ENCODE data around the gene CA12. TPM values are rescaled to one million over a fixed set of nuclear protein-coding genes. Genes with fewer than 3 reads are reported as not detected.

Gene CA12
- polyA plus RNA-seq, 4 donors, result 6.8 to 138 (median 122) TPM

DNA sequence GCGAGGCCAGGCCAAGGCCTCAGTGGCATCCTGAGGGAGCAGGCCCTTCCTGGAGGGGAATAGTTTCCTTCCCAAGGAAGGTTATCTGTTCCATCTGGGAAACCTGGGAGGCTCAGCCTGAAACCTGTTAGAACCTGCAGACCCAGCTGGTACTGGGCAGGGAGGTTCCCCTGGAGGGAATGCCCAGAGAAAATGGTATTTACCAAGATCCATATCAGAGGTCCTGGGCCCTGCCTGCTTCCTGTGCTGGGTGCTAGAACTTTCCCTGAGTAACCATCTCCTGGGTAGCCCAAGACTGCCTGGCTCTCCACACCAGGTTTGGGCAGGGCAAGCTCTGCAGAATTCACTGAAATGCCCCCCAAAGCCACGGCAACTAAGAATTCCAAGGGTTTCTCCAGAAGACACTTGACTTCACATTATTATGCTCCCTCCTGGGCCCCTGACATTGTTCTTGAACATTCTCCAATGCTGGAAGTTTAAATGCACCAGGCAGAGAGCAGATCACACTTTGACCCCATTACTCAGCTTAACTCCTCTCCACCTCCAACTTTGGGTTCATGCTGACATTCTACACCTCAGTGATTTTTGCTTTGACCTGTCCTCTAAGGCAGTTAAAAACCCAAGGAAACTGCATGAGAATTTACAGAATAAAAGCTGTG is 2.0 kb downstream of the CA12 start:
- no peak for DNase-seq (ENCODE audit: low read depth in 4 of 4, low spot score in 3 of 4)

- DNase-seq (ENCODE audit: low read depth in 4 of 4, low spot score in 3 of 4), result no peak
Observed at GRCh38 chr15:63378946-63379345, 2.7 kb downstream of the CA12 start.

GRCh38 chr15:63374686-63375520 is 6.7 kb downstream of the CA12 start:
- no peak for DNase-seq (ENCODE audit: low read depth in 4 of 4, low spot score in 3 of 4)

- DNase-seq (ENCODE audit: low read depth in 4 of 4, low spot score in 3 of 4), result no peak
Observed at GRCh38 chr15:63373866-63374548, 7.6 kb downstream of the CA12 start.

DNA sequence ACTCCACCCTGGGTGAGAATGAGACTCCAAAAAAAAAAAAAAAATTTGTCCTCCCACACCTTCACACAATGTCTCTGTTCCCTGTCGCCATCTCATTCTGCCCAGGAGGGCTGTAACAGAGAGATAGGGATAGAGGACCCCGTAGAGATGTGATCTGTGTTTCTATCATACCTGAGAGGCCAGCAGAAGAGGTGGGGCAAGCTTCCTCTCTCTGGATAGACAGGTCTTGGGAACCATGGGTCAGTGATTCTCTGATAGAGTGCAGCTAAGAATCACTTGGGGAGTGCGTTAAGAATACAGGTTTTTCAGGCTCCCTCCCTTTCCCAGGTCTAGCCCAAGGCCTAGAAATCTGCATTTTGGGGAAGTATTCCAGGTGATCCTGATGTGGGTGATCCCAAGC is 8.3 kb downstream of the CA12 start:
- no peak for DNase-seq (ENCODE audit: low read depth in 4 of 4, low spot score in 3 of 4)

- DNase-seq (ENCODE audit: low read depth in 4 of 4, low spot score in 3 of 4), result no peak
Observed at GRCh38 chr15:63372753-63373152, 8.9 kb downstream of the CA12 start.

DNA sequence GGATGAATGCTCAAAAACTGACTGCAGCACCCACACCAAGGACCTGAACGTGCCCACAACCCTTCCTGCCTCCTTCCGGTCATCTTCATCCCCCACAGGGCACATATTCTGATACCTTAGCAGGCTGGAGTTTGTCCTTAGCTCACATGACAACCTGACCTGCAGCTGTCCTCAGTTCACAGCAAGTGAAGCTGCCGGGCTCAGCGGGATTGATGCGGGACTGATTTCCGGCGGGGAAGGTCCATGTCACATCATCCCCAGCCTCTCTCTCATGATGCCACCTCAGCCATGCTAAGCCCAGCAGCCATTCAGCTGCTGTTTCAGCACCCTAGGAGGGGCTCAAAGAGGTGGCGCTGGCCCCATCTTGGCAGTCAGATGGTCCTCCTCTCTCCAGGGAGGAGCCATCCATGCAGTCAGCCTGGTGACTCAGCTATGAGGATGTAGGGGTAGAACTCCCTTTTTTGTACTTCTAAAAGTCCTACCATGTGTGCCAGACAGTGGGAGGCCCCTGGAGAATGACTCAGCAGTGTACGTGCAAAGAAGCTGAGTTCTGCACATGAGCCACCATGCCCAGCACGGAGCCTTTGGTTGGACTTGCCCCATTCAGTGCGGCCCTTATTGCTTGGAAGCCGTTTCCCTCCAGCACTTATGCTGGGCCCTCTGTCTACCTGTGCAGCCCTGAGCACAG is 9.5 kb downstream of the CA12 start:
- DNase-seq (ENCODE audit: low read depth in 4 of 4, low spot score in 3 of 4), result no peak

DNA sequence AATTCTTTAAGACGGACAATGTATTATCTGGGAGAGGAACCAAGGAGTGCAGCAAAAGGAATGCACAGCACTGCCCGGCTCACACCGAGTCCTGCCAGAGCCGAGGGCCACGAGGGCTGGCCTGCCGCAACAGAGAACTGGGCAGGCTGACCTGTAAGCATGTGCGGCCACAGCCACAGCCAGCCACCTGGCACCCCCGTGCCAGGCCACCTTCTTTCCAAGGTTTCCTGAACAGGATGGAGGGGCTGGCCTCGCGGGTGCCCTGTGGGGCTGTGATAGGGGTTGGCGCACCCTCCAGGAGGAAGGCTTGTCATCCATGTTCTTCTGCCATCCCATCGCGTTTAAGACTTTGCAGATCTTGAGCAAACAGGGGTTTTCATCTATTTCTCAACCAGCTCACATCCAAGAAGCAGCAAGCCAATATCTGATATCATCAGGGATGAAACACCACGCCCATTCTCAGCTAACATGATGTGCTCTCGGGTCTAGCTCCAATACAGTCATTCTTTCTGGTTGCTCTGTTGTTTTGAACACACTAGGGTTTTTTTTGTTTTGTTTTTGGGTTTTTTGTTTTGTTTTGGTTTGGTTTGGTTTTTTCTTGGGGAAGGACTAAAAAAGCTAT is 10.2 kb downstream of the CA12 start:
- DNase-seq (ENCODE audit: low read depth in 4 of 4, low spot score in 3 of 4), result no peak

- DNase-seq (ENCODE audit: low read depth in 4 of 4, low spot score in 3 of 4), result no peak
Observed at GRCh38 chr15:63370764-63371163, 10.9 kb downstream of the CA12 start.

DNA sequence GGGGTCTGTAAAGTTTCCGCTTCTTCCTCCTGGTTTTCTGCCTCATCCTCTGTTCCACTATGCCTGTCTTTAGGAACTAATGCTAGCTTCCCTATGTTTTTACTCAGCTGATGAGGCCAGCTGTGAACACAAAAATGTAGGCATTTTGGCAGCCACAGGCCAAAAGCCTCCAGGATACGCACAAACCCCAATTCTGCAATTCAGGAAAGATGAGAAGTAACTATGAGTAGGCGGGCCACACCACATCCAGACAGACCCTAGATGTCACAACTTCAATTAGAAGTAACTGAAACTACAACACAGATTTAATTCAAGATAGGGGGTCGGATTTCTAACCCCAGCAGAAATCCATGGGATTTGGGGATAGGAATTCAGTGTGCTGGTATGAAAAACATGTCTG is 11.9 kb downstream of the CA12 start:
- DNase-seq (ENCODE audit: low read depth in 4 of 4, low spot score in 3 of 4), result no peak

- DNase-seq (ENCODE audit: low read depth in 4 of 4, low spot score in 3 of 4), result no peak
Observed at GRCh38 chr15:63369296-63369695, 12.3 kb downstream of the CA12 start.

GRCh38 chr15:63368503-63368902 is 13.1 kb downstream of the CA12 start:
- no peak for DNase-seq (ENCODE audit: low read depth in 4 of 4, low spot score in 3 of 4)

DNA sequence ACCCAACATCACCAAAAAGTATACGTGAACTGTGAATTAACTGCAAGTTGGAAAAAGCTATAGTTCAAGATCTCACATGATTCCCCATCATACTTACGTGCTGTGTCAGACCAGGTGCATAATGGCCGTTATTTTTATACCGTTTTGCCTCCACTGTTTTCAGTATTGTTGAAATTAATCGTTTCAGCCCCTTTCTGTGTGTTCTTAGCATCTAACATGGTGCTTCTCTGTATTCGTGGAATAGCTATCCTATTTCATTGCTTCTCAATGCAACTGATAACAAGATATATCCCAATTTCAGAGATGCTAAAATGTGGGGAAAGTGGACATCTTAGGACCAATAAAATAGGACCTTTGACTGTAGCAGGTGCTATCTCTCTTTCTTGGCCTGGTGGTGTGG is 13.7 kb downstream of the CA12 start:
- DNase-seq (ENCODE audit: low read depth in 4 of 4, low spot score in 3 of 4), result no peak

- DNase-seq (ENCODE audit: low read depth in 4 of 4, low spot score in 3 of 4), result no peak
Observed at GRCh38 chr15:63367390-63367789, 14.3 kb downstream of the CA12 start.

- no peak for DNase-seq (ENCODE audit: low read depth in 4 of 4, low spot score in 3 of 4)
Observed at GRCh38 chr15:63366451-63366850, 15.2 kb downstream of the CA12 start.

DNA sequence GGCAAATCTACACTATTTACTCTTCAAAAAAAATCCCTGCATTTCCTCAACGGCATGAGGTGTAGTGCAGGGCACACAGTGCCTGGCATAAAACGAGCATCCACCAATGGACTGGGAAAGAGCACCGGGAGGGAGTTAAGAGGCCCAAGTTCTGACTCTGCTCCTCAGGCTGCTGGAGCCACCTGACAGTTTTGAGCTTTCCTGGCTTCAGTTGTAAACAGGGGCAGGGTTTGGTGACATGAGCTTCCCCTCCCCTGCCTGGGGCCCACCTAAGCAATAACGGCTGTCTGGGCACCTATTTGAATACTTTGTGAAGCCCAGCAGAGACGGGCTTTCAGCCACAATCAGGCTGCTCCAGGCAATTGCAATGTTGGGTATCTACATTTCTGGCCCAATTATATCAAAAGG is 16.4 kb downstream of the CA12 start:
- no peak for DNase-seq (ENCODE audit: low read depth in 4 of 4, low spot score in 3 of 4)

DNA sequence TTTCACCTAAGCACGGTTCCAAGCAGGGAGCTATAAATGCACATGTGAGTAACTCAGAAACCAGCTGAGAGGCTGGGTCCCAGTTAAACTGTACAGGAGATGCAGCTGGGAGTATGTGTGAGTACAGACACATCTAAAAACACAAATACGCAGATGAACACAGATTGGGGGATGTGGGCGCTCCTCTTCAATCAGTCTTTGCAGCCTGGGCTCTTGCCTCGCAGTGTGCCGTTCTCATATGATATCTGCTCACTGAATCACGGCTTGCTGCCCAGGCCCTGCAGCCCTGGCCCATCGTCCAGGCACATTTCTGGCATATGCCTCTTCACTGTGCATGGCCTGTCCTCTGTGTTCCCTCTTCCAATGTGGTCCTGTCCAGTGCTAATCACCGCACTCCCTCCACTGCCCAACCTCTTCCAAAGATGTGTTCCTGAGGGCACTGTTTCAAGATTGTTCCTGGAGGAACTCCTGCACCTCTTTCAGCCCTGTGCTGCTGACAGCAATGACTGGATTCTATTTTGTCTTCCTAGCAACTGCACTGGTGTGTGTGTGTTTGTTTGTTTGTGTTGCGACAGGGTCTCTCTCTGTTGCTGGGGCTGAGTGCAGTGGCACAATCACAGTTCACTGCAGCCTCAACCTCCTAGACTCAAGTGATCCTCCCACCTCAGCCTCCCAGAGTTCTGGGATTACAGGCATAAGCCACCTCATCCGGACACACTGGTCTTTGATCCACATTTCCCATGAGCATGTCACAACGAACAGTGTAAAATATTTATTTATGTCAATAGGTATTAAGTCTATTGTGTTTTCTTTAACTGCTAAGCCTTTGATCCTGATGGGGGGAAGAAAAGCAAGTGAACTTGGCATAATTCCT is 17.0 kb downstream of the CA12 start:
- DNase-seq (ENCODE audit: low read depth in 4 of 4, low spot score in 3 of 4), result no peak

- DNase-seq (ENCODE audit: low read depth in 4 of 4, low spot score in 3 of 4), result no peak
Observed at GRCh38 chr15:63363292-63363691, 18.4 kb downstream of the CA12 start.

- no peak for DNase-seq (ENCODE audit: low read depth in 4 of 4, low spot score in 3 of 4)
Observed at GRCh38 chr15:63362885-63363284, 18.8 kb downstream of the CA12 start.

DNA sequence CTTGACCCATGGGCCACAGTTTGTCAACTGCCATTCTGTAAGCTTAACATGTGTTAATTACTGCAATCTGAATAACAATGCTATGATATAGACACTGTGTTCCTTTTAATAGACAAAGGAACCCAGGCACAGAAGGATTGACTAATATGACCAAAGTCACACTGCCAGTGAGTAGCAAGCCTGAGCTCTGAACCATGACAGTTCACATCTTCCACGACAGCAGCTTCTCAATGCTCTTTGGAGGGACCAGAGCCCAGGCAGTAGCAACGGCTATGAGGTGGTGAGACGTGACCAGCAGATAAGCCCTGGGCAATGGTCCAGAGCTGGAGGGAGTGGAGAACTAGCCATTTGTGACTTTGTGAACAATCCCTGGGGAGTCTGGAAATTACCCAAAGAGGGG is 19.4 kb downstream of the CA12 start:
- no peak for DNase-seq (ENCODE audit: low read depth in 4 of 4, low spot score in 3 of 4)

All from left renal pelvis (tissue), 4 donors.